ENCODE data around the gene GINM1. TPM values are rescaled to one million over a fixed set of nuclear protein-coding genes. Genes with fewer than 3 reads are reported as not detected.

GINM1 gene
- total RNA-seq, 2 experiments from 2014 or later = 15.9 to 17.3 TPM

- no peak overlapping the region for H3K27ac Mint-ChIP-seq
- H3K9me3 Mint-ChIP-seq (ENCODE audit: low read depth) = no peaks in the 10 kb centered on the region
- intact Hi-C loops (cut with DNase I, micrococcal nuclease) = no loop called here
- POLR2A ChIA-PET = interaction anchor here (0.5 kb wide), 1 partner anchor 18 kb away, joined by 3 read pairs; no protein-coding TSS in a partner anchor
- no peaks in the 10 kb centered on the region for H3K36me3 Mint-ChIP-seq (ENCODE audit: low read depth)
- CTCF ChIA-PET = no interaction called here
- no peak overlapping the region for H3K4me3 Mint-ChIP-seq
- DNase-seq (no peak), ATAC-seq (no peak)
- peaks cover 5% of the 10 kb centered on the region for H3K27me3 Mint-ChIP-seq
- no peaks in the 10 kb centered on the region for H3K4me1 Mint-ChIP-seq
Measured at GRCh38 chr6:149559389-149559788, 6.8 kb upstream of the GINM1 start.

- H3K9me3 Mint-ChIP-seq (ENCODE audit: low read depth) = no peaks in the 10 kb centered on the region
- DNase-seq (peak; percentile 45), ATAC-seq (no peak)
- no peaks in the 10 kb centered on the region for H3K36me3 Mint-ChIP-seq (ENCODE audit: low read depth)
- H3K27ac Mint-ChIP-seq = no peak overlapping the region
- H3K4me1 Mint-ChIP-seq = peaks cover 7% of the 10 kb centered on the region
- ChIA-PET CTCF (interaction anchor here (0.5 to 6.4 kb wide), 11 partner anchors 8 to 126 kb away, joined by 3 to 58 read pairs (median 4); partner anchors contain the start of gene PPIL4), POLR2A (no interaction called here)
- intact Hi-C loops (cut with DNase I, micrococcal nuclease) = no loop called here
- H3K4me3 Mint-ChIP-seq = no peak overlapping the region
- peaks cover 1% of the 10 kb centered on the region for H3K27me3 Mint-ChIP-seq
Measured at GRCh38 chr6:149560736-149561135, 5.4 kb upstream of the GINM1 start.

GRCh38 chr6:149563203-149563927, 2.8 kb upstream of the GINM1 start:
- ATAC-seq (no peak), DNase-seq (no peak)
- intact Hi-C loops (cut with DNase I, micrococcal nuclease) = no loop called here
- H3K9me3 Mint-ChIP-seq (ENCODE audit: low read depth) = no peaks in the 10 kb centered on the region
- H3K27me3 Mint-ChIP-seq = no peaks in the 10 kb centered on the region
- CTCF ChIA-PET = interaction anchor here (0.7 to 6.4 kb wide), 5 partner anchors 12 to 80 kb away, joined by 3 to 58 read pairs (median 3); partner anchors contain the start of gene PPIL4
- H3K4me3 Mint-ChIP-seq = no peak overlapping the region
- H3K4me1 Mint-ChIP-seq = peaks cover 20% of the 10 kb centered on the region
- H3K27ac Mint-ChIP-seq = no peak overlapping the region
- POLR2A ChIA-PET = no interaction called here
- H3K36me3 Mint-ChIP-seq (ENCODE audit: low read depth) = no peaks in the 10 kb centered on the region

- intact Hi-C loops (cut with DNase I, micrococcal nuclease) = no loop called here
- Mint-ChIP-seq H3K36me3 (ENCODE audit: low read depth) (no peaks in the 10 kb centered on the region), H3K4me1 (peaks cover 20% of the 10 kb centered on the region), H3K27ac (no peak overlapping the region), H3K27me3 (no peaks in the 10 kb centered on the region), H3K9me3 (ENCODE audit: low read depth) (no peaks in the 10 kb centered on the region), H3K4me3 (no peak overlapping the region)
- no peak for ATAC-seq
- CTCF ChIA-PET = interaction anchor here (0.6 to 6.4 kb wide), 6 partner anchors 12 to 134 kb away, joined by 3 to 58 read pairs (median 3); partner anchors contain the start of gene PPIL4
- POLR2A ChIA-PET = no interaction called here
- DNase-seq = no peak
Measured at GRCh38 chr6:149563928-149564325, 2.2 kb upstream of the GINM1 start.

GRCh38 chr6:149566410-149567193, 427 bp downstream of the GINM1 start:
- H3K36me3 Mint-ChIP-seq (ENCODE audit: low read depth) = no peaks in the 10 kb centered on the region
- POLR2A ChIA-PET = no interaction called here

GRCh38 chr6:149567194-149567586, 1.0 kb downstream of the GINM1 start:
- no peaks in the 10 kb centered on the region for H3K27me3 Mint-ChIP-seq
- DNase-seq = no peak
- peaks cover 20% of the 10 kb centered on the region for H3K4me1 Mint-ChIP-seq
- H3K36me3 Mint-ChIP-seq (ENCODE audit: low read depth) = no peaks in the 10 kb centered on the region
- peak overlapping the region; percentile 91 for H3K4me3 Mint-ChIP-seq
- no peak for ATAC-seq
- POLR2A ChIA-PET = no interaction called here
- peak overlapping the region; percentile 82 for H3K27ac Mint-ChIP-seq
- CTCF ChIA-PET = interaction anchor here (0.6 to 0.7 kb wide), 2 partner anchors 201 to 922 kb away, joined by 3 to 5 read pairs; no protein-coding TSS in a partner anchor
- no peaks in the 10 kb centered on the region for H3K9me3 Mint-ChIP-seq (ENCODE audit: low read depth)
- intact Hi-C loops (cut with DNase I, micrococcal nuclease) = loop anchor here (2.0 to 5.0 kb wide), 6 partner anchors 152 to 1885 kb away; partner anchors contain the start of genes LATS1 (in 1 of the 2), MTHFD1L (in 1 of the 2), NUP43 (in 1 of the 2) and RMND1 (in 1 of the 2)

More at GRCh38 chr6:149566410-149567193, 427 bp downstream of the GINM1 start:
- peaks cover 20% of the 10 kb centered on the region for H3K4me1 Mint-ChIP-seq
- intact Hi-C loops (cut with DNase I, micrococcal nuclease) = loop anchor here (1.0 to 5.0 kb wide), 13 partner anchors 82 to 1886 kb away; partner anchors contain the start of genes KATNA1 (in 2 of the 2), LATS1 (in 2 of the 2), LRP11 (in 1 of the 2) and MTHFD1L (in 1 of the 2)
- DNase-seq (peak; percentile 74), ATAC-seq (peak; percentile 24)
- CTCF ChIA-PET = interaction anchor here (0.6 to 0.7 kb wide), 2 partner anchors 201 to 923 kb away, joined by 3 to 5 read pairs; no protein-coding TSS in a partner anchor
- H3K27me3 Mint-ChIP-seq = no peaks in the 10 kb centered on the region
- H3K27ac Mint-ChIP-seq = peak overlapping the region; percentile 82
- H3K4me3 Mint-ChIP-seq = peak overlapping the region; percentile 91
- no peaks in the 10 kb centered on the region for H3K9me3 Mint-ChIP-seq (ENCODE audit: low read depth)

- H3K9me3 Mint-ChIP-seq (ENCODE audit: low read depth) = no peaks in the 10 kb centered on the region
- DNase-seq (no peak), ATAC-seq (no peak)
- ChIA-PET CTCF (interaction anchor here (1.2 kb wide), 1 partner anchor 297 kb away, joined by 4 read pairs; no protein-coding TSS in a partner anchor), POLR2A (no interaction called here)
- no peaks in the 10 kb centered on the region for H3K27me3 Mint-ChIP-seq
- peak overlapping the region; percentile 91 for H3K4me3 Mint-ChIP-seq
- no peak overlapping the region for H3K27ac Mint-ChIP-seq
- intact Hi-C loops (cut with DNase I, micrococcal nuclease) = loop anchor here (2.0 to 5.0 kb wide), 6 partner anchors 151 to 1884 kb away; partner anchors contain the start of genes LATS1 (in 1 of the 2), MTHFD1L (in 1 of the 2), NUP43 (in 1 of the 2) and RMND1 (in 1 of the 2)
- H3K4me1 Mint-ChIP-seq = peaks cover 20% of the 10 kb centered on the region
- H3K36me3 Mint-ChIP-seq (ENCODE audit: low read depth) = no peaks in the 10 kb centered on the region
Measured at GRCh38 chr6:149567945-149568585, 1.9 kb downstream of the GINM1 start.

GRCh38 chr6:149580880-149581279, 14.7 kb downstream of the GINM1 start:
- CTCF ChIA-PET = no interaction called here
- Mint-ChIP-seq H3K27me3 (no peaks in the 10 kb centered on the region), H3K4me1 (no peaks in the 10 kb centered on the region), H3K4me3 (no peak overlapping the region), H3K36me3 (ENCODE audit: low read depth) (peaks cover 14% of the 10 kb centered on the region), H3K9me3 (ENCODE audit: low read depth) (no peaks in the 10 kb centered on the region), H3K27ac (no peak overlapping the region)
- POLR2A ChIA-PET = no interaction called here
- ATAC-seq = no peak
- DNase-seq = no peak
- intact Hi-C loops (cut with DNase I, micrococcal nuclease) = no loop called here

GRCh38 chr6:149581349-149581748, 15.2 kb downstream of the GINM1 start:
- H3K4me1 Mint-ChIP-seq = no peaks in the 10 kb centered on the region
- intact Hi-C loops (cut with DNase I, micrococcal nuclease) = no loop called here
- no peak overlapping the region for H3K27ac Mint-ChIP-seq
- no peak for ATAC-seq
- H3K36me3 Mint-ChIP-seq (ENCODE audit: low read depth) = peaks cover 14% of the 10 kb centered on the region
- ChIA-PET POLR2A (no interaction called here), CTCF (no interaction called here)
- no peaks in the 10 kb centered on the region for H3K27me3 Mint-ChIP-seq
- no peaks in the 10 kb centered on the region for H3K9me3 Mint-ChIP-seq (ENCODE audit: low read depth)
- DNase-seq = no peak
- no peak overlapping the region for H3K4me3 Mint-ChIP-seq

- Mint-ChIP-seq H3K27me3 (no peaks in the 10 kb centered on the region), H3K4me1 (no peaks in the 10 kb centered on the region), H3K4me3 (no peak overlapping the region), H3K27ac (peak overlapping the region; percentile 29), H3K9me3 (ENCODE audit: low read depth) (no peaks in the 10 kb centered on the region), H3K36me3 (ENCODE audit: low read depth) (peaks cover 15% of the 10 kb centered on the region)
- no peak for DNase-seq
- ATAC-seq = no peak
- ChIA-PET CTCF (interaction anchor here (0.6 to 1.3 kb wide), 3 partner anchors 11 to 48 kb away, joined by 3 to 6 read pairs (median 4); no protein-coding TSS in a partner anchor), POLR2A (interaction anchor here (0.5 kb wide), 1 partner anchor 57 kb away, joined by 7 read pairs; no protein-coding TSS in a partner anchor)
- intact Hi-C loops (cut with DNase I, micrococcal nuclease) = no loop called here
Measured at GRCh38 chr6:149586149-149586548, 20.0 kb downstream of the GINM1 start.

GRCh38 chr6:149592983-149593382, 26.8 kb downstream of the GINM1 start:
- Mint-ChIP-seq H3K27ac (no peak overlapping the region), H3K27me3 (no peaks in the 10 kb centered on the region), H3K4me1 (no peaks in the 10 kb centered on the region), H3K36me3 (ENCODE audit: low read depth) (peaks cover 24% of the 10 kb centered on the region), H3K9me3 (ENCODE audit: low read depth) (no peaks in the 10 kb centered on the region), H3K4me3 (no peak overlapping the region)
- DNase-seq (no peak), ATAC-seq (no peak)
- CTCF ChIA-PET = no interaction called here
- POLR2A ChIA-PET = no interaction called here
- intact Hi-C loops (cut with DNase I, micrococcal nuclease) = no loop called here

Measured in activated CD4-positive, alpha-beta T cell treated with anti-CD3 and anti-CD28 coated beads for 36 hours (primary cell).